Nephron (organoid): Measurements from ENCODE around the gene IFI44.

Experiments
- H3K27ac Mint-ChIP-seq, 3 experiments: 2 replicates each; pipeline ENCODE4 v1.8.0; 2020; ENCODE audit warnings: mixed read lengths in 3 of 3, mild to moderate bottlenecking in 2 of 3, moderate library complexity in 1 of 3
- H3K27me3 Mint-ChIP-seq: 2 replicates; pipeline ENCODE4 v1.8.0; 2021; ENCODE audit warnings: low read depth, mild to moderate bottlenecking, moderate library complexity, mixed read lengths
- H3K36me3 Mint-ChIP-seq: 2 replicates; pipeline ENCODE4 v1.8.0; 2020; ENCODE audit warnings: low read depth, mixed read lengths
- H3K4me1 Mint-ChIP-seq: 2 replicates; pipeline ENCODE4 v1.8.0; 2020; ENCODE audit warnings: mixed read lengths
- H3K4me3 Mint-ChIP-seq, 3 experiments: 2 replicates each; pipeline ENCODE4 v1.8.0; 2020; ENCODE audit warnings: mild to moderate bottlenecking in 3 of 3, mixed read lengths in 3 of 3, moderate library complexity in 2 of 3
- H3K9me3 Mint-ChIP-seq: 2 replicates; pipeline ENCODE4 v1.8.0; 2020; ENCODE audit warnings: mixed read lengths
- TF ChIP-seq, protein P1 (sequence below), 3 experiments: fragments of 200-600 bp; sonication (generic); IDR thresholded peaks; one replicate each; pipeline ENCODE4 v1.5.0; 2021; ENCODE audit warnings: antibody characterized with exemption in 3 of 3; ENCODE audit not compliant: unreplicated experiment in 3 of 3

Gene IFI44

GRCh38 chr1:78712467-78713051, 62.9 kb downstream of the IFI44 start:
- Mint-ChIP-seq H3K27ac (no peak overlapping the region), H3K36me3 (no peaks in the 10 kb centered on the region), H3K4me1 (peaks cover 21% of the 10 kb centered on the region), H3K4me3 (no peak overlapping the region), H3K9me3 (no peaks in the 10 kb centered on the region), H3K27me3 (no peaks in the 10 kb centered on the region)
- TF ChIP-seq, protein P1, sequence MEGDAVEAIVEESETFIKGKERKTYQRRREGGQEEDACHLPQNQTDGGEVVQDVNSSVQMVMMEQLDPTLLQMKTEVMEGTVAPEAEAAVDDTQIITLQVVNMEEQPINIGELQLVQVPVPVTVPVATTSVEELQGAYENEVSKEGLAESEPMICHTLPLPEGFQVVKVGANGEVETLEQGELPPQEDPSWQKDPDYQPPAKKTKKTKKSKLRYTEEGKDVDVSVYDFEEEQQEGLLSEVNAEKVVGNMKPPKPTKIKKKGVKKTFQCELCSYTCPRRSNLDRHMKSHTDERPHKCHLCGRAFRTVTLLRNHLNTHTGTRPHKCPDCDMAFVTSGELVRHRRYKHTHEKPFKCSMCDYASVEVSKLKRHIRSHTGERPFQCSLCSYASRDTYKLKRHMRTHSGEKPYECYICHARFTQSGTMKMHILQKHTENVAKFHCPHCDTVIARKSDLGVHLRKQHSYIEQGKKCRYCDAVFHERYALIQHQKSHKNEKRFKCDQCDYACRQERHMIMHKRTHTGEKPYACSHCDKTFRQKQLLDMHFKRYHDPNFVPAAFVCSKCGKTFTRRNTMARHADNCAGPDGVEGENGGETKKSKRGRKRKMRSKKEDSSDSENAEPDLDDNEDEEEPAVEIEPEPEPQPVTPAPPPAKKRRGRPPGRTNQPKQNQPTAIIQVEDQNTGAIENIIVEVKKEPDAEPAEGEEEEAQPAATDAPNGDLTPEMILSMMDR (IDR thresholded peaks at IDR 0.05; ENCODE audit: unreplicated experiment in 3 of 3), result no peak

DNA sequence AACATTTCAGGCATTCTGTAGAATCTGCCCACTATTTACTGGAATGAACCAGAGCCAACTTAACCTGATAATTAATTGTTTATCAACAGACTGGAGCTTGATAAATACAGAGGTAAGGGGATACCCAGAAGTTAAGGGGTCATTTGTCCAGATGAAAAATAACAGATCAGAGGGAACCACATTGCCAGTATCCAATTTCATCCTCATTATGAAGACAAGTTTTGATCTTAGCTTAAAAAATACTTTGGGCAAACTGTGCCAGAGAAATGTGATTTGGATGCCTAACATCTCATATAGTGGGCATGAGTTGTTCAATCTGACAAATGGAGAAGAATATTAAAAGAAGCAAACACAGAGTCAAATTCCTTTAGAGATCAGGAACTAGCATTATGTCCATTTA, 63.7 kb downstream of the IFI44 start:
- Mint-ChIP-seq H3K27ac (no peak overlapping the region), H3K4me1 (peaks cover 21% of the 10 kb centered on the region), H3K9me3 (no peaks in the 10 kb centered on the region), H3K27me3 (no peaks in the 10 kb centered on the region), H3K4me3 (no peak overlapping the region), H3K36me3 (no peaks in the 10 kb centered on the region)
- TF ChIP-seq, protein P1 (IDR thresholded peaks at IDR 0.05; ENCODE audit: unreplicated experiment in 3 of 3), result no peak
